ENCODE data around the gene TMEM38A.
A peak's percentile ranks its signal among the peaks of the same experiment; 100 is the strongest.

The TMEM38A gene

GRCh38 chr19:16660763-16661479, at the start of gene TMEM38A:
TSS of gene TMEM38A (plus strand) at chr19:16661139. CDS start at chr19:16661218, 79 bp downstream.
- peak; percentile 16 for DNase-seq

GRCh38 chr19:16612636-16613035, 48.3 kb upstream of the TMEM38A start:
- DNase-seq = no peak

GRCh38 chr19:16613841-16614240, 47.1 kb upstream of the TMEM38A start:
- DNase-seq = no peak

- no peak for DNase-seq
Measured at GRCh38 chr19:16614941-16615340, 46.0 kb upstream of the TMEM38A start.

GRCh38 chr19:16615808-16616207, 45.1 kb upstream of the TMEM38A start:
- DNase-seq = no peak

- DNase-seq = no peak
Measured at GRCh38 chr19:16618248-16618647, 42.7 kb upstream of the TMEM38A start.

- no peak for DNase-seq
Measured at GRCh38 chr19:16619457-16619856, 41.5 kb upstream of the TMEM38A start.

- DNase-seq = no peak
Measured at GRCh38 chr19:16620018-16620417, 40.9 kb upstream of the TMEM38A start.

GRCh38 chr19:16620584-16620983, 40.4 kb upstream of the TMEM38A start:
- no peak for DNase-seq

GRCh38 chr19:16621165-16621800, 39.7 kb upstream of the TMEM38A start:
- no peak for DNase-seq

GRCh38 chr19:16623066-16623465, 37.9 kb upstream of the TMEM38A start:
- DNase-seq = no peak

- DNase-seq = no peak
Measured at GRCh38 chr19:16623576-16623975, 37.4 kb upstream of the TMEM38A start.

GRCh38 chr19:16624236-16624635, 36.7 kb upstream of the TMEM38A start:
- DNase-seq = no peak

GRCh38 chr19:16625163-16625958, 35.6 kb upstream of the TMEM38A start:
- DNase-seq = no peak

- no peak for DNase-seq
Measured at GRCh38 chr19:16626796-16627192, 34.1 kb upstream of the TMEM38A start.

- peak; percentile 16 for DNase-seq
Measured at GRCh38 chr19:16627193-16627927, 33.6 kb upstream of the TMEM38A start.

- no peak for DNase-seq
Measured at GRCh38 chr19:16627928-16628182, 33.1 kb upstream of the TMEM38A start.

GRCh38 chr19:16628183-16628983, 32.6 kb upstream of the TMEM38A start, which contains the start of gene MED26:
TSS of gene MED26 (minus strand) at chr19:16628204. CDS start at chr19:16627943, 261 bp downstream.
- peak; percentile 95 for DNase-seq

GRCh38 chr19:16628984-16629691, 31.8 kb upstream of the TMEM38A start:
- DNase-seq = no peak

- DNase-seq = no peak
Measured at GRCh38 chr19:16631465-16631864, 29.5 kb upstream of the TMEM38A start.

- DNase-seq = no peak
Measured at GRCh38 chr19:16637535-16637934, 23.4 kb upstream of the TMEM38A start.

GRCh38 chr19:16638666-16639065, 22.3 kb upstream of the TMEM38A start:
- DNase-seq = no peak

Data from activated CD4-positive, alpha-beta T cell treated with anti-CD3 and anti-CD28 coated beads, Interleukin-2, amount 50 U/mL, for 1 hour (primary cell).